Measurements from ENCODE around the gene MATCAP1.

GRCh38 chr16:67166598-67167168 lies 17.1 kb downstream of the MATCAP1 start:
- no peak for TF ChIP-seq CTCF (IDR thresholded peaks at IDR 0.05; ENCODE audit: low read length)
- TF ChIP-seq EZH2 (IDR thresholded peaks at IDR 0.05; ENCODE audit: borderline replicate concordance, low read length) = no peak

Data from OCI-LY1 (cell line).